Activated T-helper 1 cell treated with anti-CD3 and anti-CD28 coated beads, Interleukin-12 subunit alpha, Interleukin-12 subunit beta, Interleukin-2, Interleukin-4 antibody, amounts not matched to agents 30 ng/mL and 10 ng/mL and 1 ng/mL, durations not matched to agents 14 hours and 24 hours and 36 hours (primary cell): ENCODE measurements around the gene C1QTNF3. TPM values are rescaled to one million over a fixed set of nuclear protein-coding genes. Genes with fewer than 3 reads are reported as not detected.
"Not testable (repeated sequence)": the region's sequence is repeated elsewhere in the genome, so short reads cannot be mapped to it uniquely, and the experiment has no call there.

Experiments used
- DNase-seq: peaks from one replicate; pipeline ENCODE4 v3.0.0; 2021; ENCODE audit warnings: low spot score
- H3K27ac Mint-ChIP-seq: one replicate; pipeline ENCODE4 v1.8.0; 2021; ENCODE audit warnings: mild to moderate bottlenecking, mixed read lengths
- H3K27me3 Mint-ChIP-seq: one replicate; pipeline ENCODE4 v1.8.0; 2022; ENCODE audit warnings: mild to moderate bottlenecking, moderate library complexity, mixed read lengths; ENCODE audit not compliant: insufficient read depth
- H3K36me3 Mint-ChIP-seq: one replicate; pipeline ENCODE4 v1.8.0; 2021; ENCODE audit warnings: low read depth, mixed read lengths
- H3K4me1 Mint-ChIP-seq: one replicate; pipeline ENCODE4 v1.8.0; 2021; ENCODE audit warnings: low read depth, mixed read lengths
- H3K4me3 Mint-ChIP-seq: one replicate; pipeline ENCODE4 v1.8.0; 2021; ENCODE audit warnings: mild to moderate bottlenecking, moderate library complexity, mixed read lengths
- H3K9me3 Mint-ChIP-seq: one replicate; pipeline ENCODE4 v1.8.0; 2021; ENCODE audit warnings: mixed read lengths
- intact Hi-C: fragments of 100-400 bp; cut with micrococcal nuclease; formaldehyde crosslinking; loops from one replicate; pipeline ENCODE4 v1.15.1; 2024
- total RNA-seq: library from RNA; stranded (reverse); gene quantifications from 2 replicates; pipeline ENCODE4 v1.2.3, GENCODE V29; 2022

Gene C1QTNF3
- 1.2 and 1.8 TPM in 2 replicates for total RNA-seq

GRCh38 chr5:34043099-34043876 is at the start of gene C1QTNF3:
C1QTNF3 (minus strand) TSS chr5:34043213; CDS start chr5:34043125, 88 bp downstream.
- intact Hi-C loops = no loop called here
- H3K27ac Mint-ChIP-seq = no peak within 1 kb of the TSS
- no peak for DNase-seq

GRCh38 chr5:34091039-34091438 is 48.0 kb upstream of the C1QTNF3 start:
- H3K27me3 Mint-ChIP-seq, DNase-seq, intact Hi-C loops, H3K4me1 Mint-ChIP-seq, H3K36me3 Mint-ChIP-seq, H3K4me3 Mint-ChIP-seq, H3K27ac Mint-ChIP-seq, H3K9me3 Mint-ChIP-seq: not testable (repeated sequence)

More at GRCh38 chr5:34043099-34043876, at the start of gene C1QTNF3:
- no peaks in the 10 kb centered on the region for H3K4me1 Mint-ChIP-seq
- no peak within 1 kb of the TSS for H3K4me3 Mint-ChIP-seq
- no peaks in the 10 kb centered on the region for H3K27me3 Mint-ChIP-seq
- peaks cover 1% of the 10 kb centered on the region for H3K36me3 Mint-ChIP-seq
- no peaks in the 10 kb centered on the region for H3K9me3 Mint-ChIP-seq

- H3K27me3 Mint-ChIP-seq, H3K36me3 Mint-ChIP-seq, intact Hi-C loops, H3K27ac Mint-ChIP-seq, H3K4me3 Mint-ChIP-seq, H3K4me1 Mint-ChIP-seq, DNase-seq, H3K9me3 Mint-ChIP-seq: not testable (repeated sequence)
Measured at GRCh38 chr5:34089802-34090201, 46.8 kb upstream of the C1QTNF3 start.

- intact Hi-C loops, H3K4me3 Mint-ChIP-seq, H3K27ac Mint-ChIP-seq, H3K27me3 Mint-ChIP-seq, DNase-seq, H3K9me3 Mint-ChIP-seq, H3K36me3 Mint-ChIP-seq, H3K4me1 Mint-ChIP-seq: not testable (repeated sequence)
Measured at GRCh38 chr5:34087728-34088127, 44.7 kb upstream of the C1QTNF3 start.

- intact Hi-C loops, DNase-seq: not testable (repeated sequence)
Measured at GRCh38 chr5:34083898-34084297, 40.9 kb upstream of the C1QTNF3 start.

GRCh38 chr5:34079505-34079904 is 36.5 kb upstream of the C1QTNF3 start:
- H3K4me1 Mint-ChIP-seq, H3K4me3 Mint-ChIP-seq, intact Hi-C loops, H3K36me3 Mint-ChIP-seq, DNase-seq, H3K27ac Mint-ChIP-seq, H3K27me3 Mint-ChIP-seq, H3K9me3 Mint-ChIP-seq: not testable (repeated sequence)

More at GRCh38 chr5:34083898-34084297, 40.9 kb upstream of the C1QTNF3 start:
- H3K36me3 Mint-ChIP-seq, H3K4me1 Mint-ChIP-seq, H3K4me3 Mint-ChIP-seq, H3K27me3 Mint-ChIP-seq, H3K27ac Mint-ChIP-seq, H3K9me3 Mint-ChIP-seq: not testable (repeated sequence)

- H3K36me3 Mint-ChIP-seq, intact Hi-C loops, H3K27me3 Mint-ChIP-seq, H3K9me3 Mint-ChIP-seq, H3K4me3 Mint-ChIP-seq, DNase-seq, H3K27ac Mint-ChIP-seq, H3K4me1 Mint-ChIP-seq: not testable (repeated sequence)
Measured at GRCh38 chr5:34077636-34078035, 34.6 kb upstream of the C1QTNF3 start.

GRCh38 chr5:34076719-34077364 is 33.8 kb upstream of the C1QTNF3 start:
- H3K4me1 Mint-ChIP-seq, H3K27me3 Mint-ChIP-seq, H3K9me3 Mint-ChIP-seq, intact Hi-C loops, H3K4me3 Mint-ChIP-seq, H3K36me3 Mint-ChIP-seq, DNase-seq, H3K27ac Mint-ChIP-seq: not testable (repeated sequence)

GRCh38 chr5:34074472-34074871 is 31.5 kb upstream of the C1QTNF3 start:
- H3K4me3 Mint-ChIP-seq, H3K36me3 Mint-ChIP-seq, H3K27me3 Mint-ChIP-seq, H3K27ac Mint-ChIP-seq, DNase-seq, intact Hi-C loops, H3K4me1 Mint-ChIP-seq, H3K9me3 Mint-ChIP-seq: not testable (repeated sequence)

GRCh38 chr5:34074071-34074470 is 31.1 kb upstream of the C1QTNF3 start:
- H3K4me1 Mint-ChIP-seq, intact Hi-C loops, H3K27ac Mint-ChIP-seq, H3K4me3 Mint-ChIP-seq, H3K9me3 Mint-ChIP-seq, H3K27me3 Mint-ChIP-seq, DNase-seq, H3K36me3 Mint-ChIP-seq: not testable (repeated sequence)

GRCh38 chr5:34070626-34071025 is 27.6 kb upstream of the C1QTNF3 start:
- H3K27me3 Mint-ChIP-seq, DNase-seq, H3K9me3 Mint-ChIP-seq, H3K4me1 Mint-ChIP-seq, H3K36me3 Mint-ChIP-seq, intact Hi-C loops, H3K4me3 Mint-ChIP-seq, H3K27ac Mint-ChIP-seq: not testable (repeated sequence)

GRCh38 chr5:34064656-34065055 is 21.6 kb upstream of the C1QTNF3 start:
- no peak overlapping the region for H3K27ac Mint-ChIP-seq
- H3K27me3 Mint-ChIP-seq = no peaks in the 10 kb centered on the region
- no peaks in the 10 kb centered on the region for H3K36me3 Mint-ChIP-seq
- H3K9me3 Mint-ChIP-seq = peaks cover 5% of the 10 kb centered on the region
- intact Hi-C loops = no loop called here
- no peak for DNase-seq
- H3K4me1 Mint-ChIP-seq = no peaks in the 10 kb centered on the region
- no peak overlapping the region for H3K4me3 Mint-ChIP-seq

GRCh38 chr5:34062419-34062818 is 19.4 kb upstream of the C1QTNF3 start:
- Mint-ChIP-seq H3K4me1 (no peaks in the 10 kb centered on the region), H3K27ac (no peak overlapping the region), H3K36me3 (peaks cover 2% of the 10 kb centered on the region), H3K9me3 (peaks cover 5% of the 10 kb centered on the region), H3K27me3 (no peaks in the 10 kb centered on the region), H3K4me3 (no peak overlapping the region)
- intact Hi-C loops = no loop called here
- DNase-seq = no peak
